ENCODE measurements around the gene NRP1. TPM values are rescaled to one million over a fixed set of nuclear protein-coding genes. Genes with fewer than 3 reads are reported as not detected.

NRP1 gene
- total and polyA plus RNA-seq, 2 of the 8 experiments (the other 6 are each of a cell fraction or from before 2014, with no cell fraction given) = 1.2 to 2.1 TPM

DNA sequence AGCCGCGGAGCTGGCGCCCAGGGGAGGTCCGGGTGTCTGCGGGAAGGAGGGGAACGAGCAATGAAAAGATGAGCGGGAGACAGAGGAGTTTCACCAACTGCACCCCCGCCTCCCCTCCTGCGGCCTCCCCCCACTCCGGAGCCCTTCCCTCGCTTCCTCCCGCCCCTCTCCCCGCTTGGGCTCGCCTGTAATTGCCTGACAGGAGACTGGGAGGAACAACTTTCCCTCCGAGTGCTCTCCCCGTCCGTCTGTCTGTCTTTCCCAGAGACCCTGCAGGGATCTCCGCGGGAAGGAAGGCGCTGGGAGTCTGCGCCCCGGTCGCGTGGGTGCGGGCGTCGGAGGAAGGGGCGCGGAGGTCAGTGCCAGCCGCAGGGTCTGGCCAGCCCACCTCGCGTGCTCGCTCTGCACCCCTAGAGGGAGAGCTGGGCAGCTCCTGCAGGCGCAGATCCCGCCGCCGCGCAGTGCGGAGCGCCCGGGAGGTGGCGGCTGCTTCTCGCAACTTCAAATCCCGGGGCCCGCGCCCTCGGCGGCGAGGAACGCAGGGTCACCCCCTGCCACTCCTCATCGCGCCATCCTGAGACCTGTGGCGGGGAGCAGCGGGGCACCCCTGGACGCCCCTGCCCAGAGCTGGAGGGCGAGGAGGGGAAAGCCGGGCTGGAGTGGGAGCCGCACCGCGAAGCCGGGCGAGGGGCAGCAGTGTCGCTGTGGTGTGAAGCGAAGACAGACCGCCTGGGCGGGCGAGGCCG is 511 bp upstream of the NRP1 start (continued):
- TF ChIP-seq USF2 (IDR thresholded peaks at IDR 0.05; ENCODE audit: low read length) (no peak), SIN3A (conservative IDR thresholded peaks at IDR 0.05 in 1 of 2, IDR thresholded peaks at IDR 0.05 in 1 of 2; ENCODE audit: low read depth in 1 of 2, low read length in 2 of 2) (0 out of 4 replicates have a peak, but pooled peaks have one; percentile 11 to 17), POU5F1 (IDR thresholded peaks at IDR 0.05; ENCODE audit: low read depth, low read length) (no peak), SIX5 (IDR thresholded peaks at IDR 0.05; ENCODE audit: low read depth, low read length) (no peak), JUND (IDR thresholded peaks at IDR 0.05; ENCODE audit: low read length) (no peak), TAF7 (optimal IDR thresholded peaks at IDR 0.05; ENCODE audit: borderline replicate concordance, low read depth, low read length) (no peak), BACH1 (IDR thresholded peaks at IDR 0.05; ENCODE audit: low read length) (no peak), RFX5 (IDR thresholded peaks at IDR 0.05; ENCODE audit: borderline replicate concordance, low read depth, low read length) (no peak), E2F6 (IDR thresholded peaks at IDR 0.05) (peak; percentile 11; the same call in 1 of the 2 replicates), RAD21 (IDR thresholded peaks at IDR 0.05 in 1 of 2, conservative IDR thresholded peaks at IDR 0.05 in 1 of 2; ENCODE audit: low read depth in 2 of 2, low read length in 2 of 2) (peak; percentile 40 to 59), GABPA (IDR thresholded peaks at IDR 0.05; ENCODE audit: borderline replicate concordance, insufficient read depth, low read length) (0 out of 2 replicates have a peak, but pooled peaks have one; percentile 24), RNF2 (IDR thresholded peaks at IDR 0.05; ENCODE audit: borderline replicate concordance, low read depth, low read length, missing control alignments, poor library complexity, severe bottlenecking) (peak; percentile 70), EP300 (IDR thresholded peaks at IDR 0.05; ENCODE audit: borderline replicate concordance in 1 of 2, low read depth in 2 of 2, low read length in 2 of 2) (no peak), SP4 (IDR thresholded peaks at IDR 0.05; ENCODE audit: low read length) (no peak), KDM5A (IDR thresholded peaks at IDR 0.05; ENCODE audit: low read length) (no peak)
- TF ChIP-seq, protein P1, sequence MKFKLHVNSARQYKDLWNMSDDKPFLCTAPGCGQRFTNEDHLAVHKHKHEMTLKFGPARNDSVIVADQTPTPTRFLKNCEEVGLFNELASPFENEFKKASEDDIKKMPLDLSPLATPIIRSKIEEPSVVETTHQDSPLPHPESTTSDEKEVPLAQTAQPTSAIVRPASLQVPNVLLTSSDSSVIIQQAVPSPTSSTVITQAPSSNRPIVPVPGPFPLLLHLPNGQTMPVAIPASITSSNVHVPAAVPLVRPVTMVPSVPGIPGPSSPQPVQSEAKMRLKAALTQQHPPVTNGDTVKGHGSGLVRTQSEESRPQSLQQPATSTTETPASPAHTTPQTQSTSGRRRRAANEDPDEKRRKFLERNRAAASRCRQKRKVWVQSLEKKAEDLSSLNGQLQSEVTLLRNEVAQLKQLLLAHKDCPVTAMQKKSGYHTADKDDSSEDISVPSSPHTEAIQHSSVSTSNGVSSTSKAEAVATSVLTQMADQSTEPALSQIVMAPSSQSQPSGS (IDR thresholded peaks at IDR 0.05; ENCODE audit: low read length) = no peak
